Renal pelvis (tissue), 12 donors: ENCODE data around the gene SLC6A14. TPM values are rescaled to one million over a fixed set of nuclear protein-coding genes. Genes with fewer than 3 reads are reported as not detected.

Experiments used
- DNase-seq: peaks from one replicate; pipeline ENCODE4 v3.0.0-alpha.2; 2013
- long read RNA-seq, 16 experiments: transcript quantifications; one replicate each; lab custom pipeline, GENCODE V29; 2026
- polyA plus RNA-seq, 3 donors: library from polyadenylated mRNA; unstranded; fragments of 120-200 nt; gene quantifications; one replicate each; pipeline ENCODE4 v1.2.1, GENCODE V29; 2013; ENCODE audit not compliant: insufficient read length in 3 of 3

Gene SLC6A14
- under 1 TPM; 0.06 to 0.23 (median 0.07) TPM for polyA plus RNA-seq
- long read RNA-seq, donor 1 = 0 reads
- long read RNA-seq, donor 2 = 0 reads
- long read RNA-seq, donor 3 = 0 reads
- long read RNA-seq, donor 4 = 0 reads
- long read RNA-seq, donor 5 = 0 reads
- long read RNA-seq, donor 6 = 0 reads
- long read RNA-seq, donor 7 = 0 reads
- long read RNA-seq, donor 8 = 0 reads
- long read RNA-seq, donor 9 = 0 reads
- long read RNA-seq, donor 10 = 0 reads
- long read RNA-seq, donor 11 = 0 reads
- long read RNA-seq, donor 12 = 0 reads
- long read RNA-seq, donor 13 = 0 reads
- long read RNA-seq, donor 14 = 0 reads
- long read RNA-seq, donor 15 = 0 reads
- long read RNA-seq, donor 16 = 0 reads

- DNase-seq = no peak
Measured at GRCh38 chrX:116436358-116436816, at the start of gene SLC6A14. TSS of gene SLC6A14 (plus strand) at chrX:116436606. CDS start at chrX:116436710, 104 bp downstream.

GRCh38 chrX:116395752-116396151 is 40.7 kb upstream of the SLC6A14 start:
- DNase-seq = no peak

- DNase-seq = no peak
Measured at GRCh38 chrX:116399681-116400080, 36.7 kb upstream of the SLC6A14 start.

DNA sequence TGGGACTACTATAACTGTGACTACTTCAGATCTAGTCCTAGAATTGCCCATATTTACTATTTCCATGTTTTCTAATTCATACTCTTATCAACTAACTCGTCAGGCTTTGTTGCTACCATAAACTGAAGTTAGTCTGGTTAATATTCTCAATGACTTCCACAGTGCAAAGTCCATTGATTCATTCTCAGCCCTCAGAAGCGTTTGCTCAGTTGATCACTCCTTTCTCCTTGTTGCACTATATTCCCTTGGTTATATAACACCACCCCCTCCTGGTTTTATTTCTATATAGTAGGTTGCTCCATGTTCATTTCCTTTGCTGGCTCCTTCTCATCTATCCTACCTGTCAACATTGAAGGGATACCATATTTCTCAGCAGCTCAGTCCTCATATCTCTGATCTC is 27.2 kb upstream of the SLC6A14 start:
- no peak for DNase-seq

DNA sequence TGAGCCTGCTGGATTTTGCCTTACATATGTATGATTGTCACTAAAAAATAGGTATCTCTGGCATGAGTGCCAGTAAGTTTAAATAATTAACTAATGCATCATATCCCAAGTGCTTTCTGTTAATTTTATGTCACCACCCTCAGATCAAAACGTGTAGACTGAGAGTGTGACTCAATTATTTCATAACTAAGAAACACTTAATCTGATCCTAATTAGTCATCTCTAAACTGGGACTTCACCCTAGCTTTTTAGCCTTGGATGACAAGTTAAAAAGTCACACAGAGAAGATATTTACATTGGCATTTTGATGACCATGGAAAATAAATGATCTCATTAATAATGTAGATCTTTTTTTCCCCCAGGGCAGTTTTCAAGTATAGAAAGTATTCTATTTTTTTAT is 23.1 kb upstream of the SLC6A14 start:
- DNase-seq = no peak

GRCh38 chrX:116417214-116417613 is 19.2 kb upstream of the SLC6A14 start:
- no peak for DNase-seq

DNA sequence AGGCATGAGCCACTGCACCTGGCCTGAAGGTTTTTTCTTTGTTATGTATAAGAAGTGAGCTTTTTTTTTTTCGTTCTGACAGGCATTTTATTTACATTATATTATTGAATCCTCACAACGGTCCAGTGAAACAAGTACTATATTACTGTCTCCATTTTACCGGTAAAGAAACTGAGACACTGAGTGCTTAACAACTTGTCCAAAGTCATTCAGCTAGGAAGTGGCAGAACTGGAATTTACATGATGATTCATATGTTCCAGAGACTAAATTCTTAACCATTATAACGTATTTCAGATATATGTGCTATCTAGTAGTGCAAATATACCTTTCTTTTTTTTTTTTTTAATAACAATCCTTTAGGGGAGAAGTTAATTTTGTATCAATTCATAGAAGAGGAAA is 18.4 kb upstream of the SLC6A14 start:
- DNase-seq = no peak

DNA sequence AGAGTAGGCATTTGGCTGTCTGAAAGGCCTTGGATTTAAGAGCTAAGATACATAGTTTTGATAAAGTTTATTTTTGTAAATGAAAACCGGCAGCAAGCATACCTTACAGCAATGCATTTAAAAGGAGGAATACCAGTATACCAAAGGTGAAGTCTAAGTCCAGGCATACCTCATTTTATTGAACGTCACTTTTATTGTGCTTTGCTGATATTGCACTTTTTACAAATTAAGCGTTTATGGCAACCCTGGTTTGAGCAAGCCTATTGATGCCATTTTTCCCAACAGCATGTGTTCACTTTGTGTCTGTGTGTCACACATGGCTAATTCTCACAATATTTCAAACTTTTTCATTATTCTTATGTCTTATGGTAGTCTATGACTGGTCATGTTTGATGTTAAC is 8.4 kb upstream of the SLC6A14 start:
- DNase-seq = no peak

- no peak for DNase-seq
Measured at GRCh38 chrX:116435597-116435996, 809 bp upstream of the SLC6A14 start.

DNA sequence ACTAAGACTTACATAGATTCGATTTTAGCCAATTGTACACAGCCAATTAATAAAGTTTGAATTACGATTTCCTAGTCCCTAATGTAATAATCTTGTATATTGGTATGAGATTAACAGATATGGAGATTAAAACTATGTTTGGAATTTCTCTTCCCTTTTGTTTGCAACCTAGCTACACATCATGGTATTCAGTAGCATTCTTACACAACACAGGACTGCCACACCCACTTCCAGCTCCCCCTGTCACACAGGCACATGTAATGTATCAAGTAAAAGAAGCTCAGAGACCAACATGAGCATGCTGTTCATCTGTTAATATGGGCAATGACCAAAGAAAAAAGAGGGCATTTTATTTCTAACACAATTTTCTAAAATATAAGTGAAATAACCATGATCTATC is 12.8 kb downstream of the SLC6A14 start:
- no peak for DNase-seq

DNA sequence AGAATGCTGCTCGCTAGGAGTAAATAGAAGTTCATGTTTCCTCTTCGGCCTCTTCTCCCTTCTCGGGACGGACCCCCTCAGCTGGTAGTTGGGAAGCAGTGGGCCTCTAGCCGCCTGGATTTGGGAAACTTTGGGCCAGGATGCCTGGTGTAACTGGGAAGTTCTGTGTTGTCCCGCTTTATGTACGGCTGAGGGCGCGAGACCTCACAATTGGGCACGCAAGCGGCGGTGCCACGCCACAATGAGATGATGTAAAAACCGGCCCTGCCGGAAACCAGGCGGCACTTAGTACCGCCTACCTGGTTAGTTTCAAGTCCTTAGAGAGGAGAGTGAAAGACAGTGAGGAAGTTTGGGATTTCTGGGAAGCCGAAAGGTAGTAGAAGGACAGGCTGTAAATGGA is 26.4 kb downstream of the SLC6A14 start, which contains the start of gene CT83:
Gene CT83 (minus strand): TSS at position 155 of the 400 bp plus-strand sequence. CDS start 120 bp downstream, at position 35.
- DNase-seq = no peak

- no peak for DNase-seq
Measured at GRCh38 chrX:116480059-116480458, 43.7 kb downstream of the SLC6A14 start.

- peak; percentile 1 for DNase-seq
Measured at GRCh38 chrX:116490104-116490503, 53.7 kb downstream of the SLC6A14 start.

GRCh38 chrX:116493271-116493670 is 56.9 kb downstream of the SLC6A14 start:
- no peak for DNase-seq

DNA sequence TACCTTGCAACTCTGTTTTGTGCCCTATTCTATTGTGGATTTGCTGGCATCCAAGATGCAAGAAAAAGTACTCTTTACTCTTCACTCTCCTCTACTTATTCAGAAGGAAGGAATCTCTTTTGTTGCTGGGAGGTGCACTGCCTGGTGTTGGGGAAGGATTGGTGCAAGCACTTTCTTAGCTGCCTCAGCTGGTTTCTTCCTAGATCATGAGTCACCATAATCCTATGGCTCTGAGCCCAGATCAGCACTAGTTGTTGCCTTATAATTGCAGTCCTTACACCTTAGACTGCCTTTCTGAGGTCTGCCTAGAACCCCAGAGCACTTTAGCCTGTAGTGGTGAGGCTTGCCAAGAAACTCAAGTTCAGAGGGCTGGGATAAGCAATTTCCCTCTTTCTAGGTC is 63.4 kb downstream of the SLC6A14 start:
- DNase-seq = no peak

Other genes starting within 250 kb of the SLC6A14 start
- gene CT83, start 26.4 kb downstream of the SLC6A14 start, polyA plus RNA-seq = not detected